SK-N-SH (cell line): ENCODE data around the gene COL5A1. TPM values are rescaled to one million over a fixed set of nuclear protein-coding genes. Genes with fewer than 3 reads are reported as not detected.

ENCODE experiments used
- CTCF ChIA-PET: fragments of 300-600, 350-600 bp; formaldehyde crosslinking; extraction: SDS; loops from one replicate; lab custom pipeline; 2021; lab: Yijun Ruan, JAX
- POLR2A ChIA-PET: fragments of 350-600 bp; sonication (Branson Sonifier 250); formaldehyde crosslinking; extraction: SDS; loops from one replicate; lab custom pipeline; 2020; ENCODE audit warnings: antibody characterized with exemption, inconsistent platforms; lab: Yijun Ruan, JAX
- DNase-seq: peaks from one replicate; pipeline ENCODE4 v3.0.0; 2012
- H2AFZ ChIP-seq: fragments of 200-600 bp; sonication (generic); 2 replicates; pipeline ENCODE4 v1.8.1; 2016; ENCODE audit warnings: antibody characterized with exemption, mild to moderate bottlenecking, low read depth
- H3F3A ChIP-seq: fragments of 200-600 bp; sonication (generic); replicated peaks from 2 replicates; pipeline ENCODE3; 2016; ENCODE audit warnings: antibody characterized with exemption, mild to moderate bottlenecking; ENCODE audit not compliant: insufficient read depth
- H3K27ac ChIP-seq, 2 experiments: fragments of 200-500 bp in 1 of 2; fragments of 200-600 bp in 1 of 2; sonication (Bioruptor generic) in 1 of 2; sonication (generic), shearing (Covaris generic) in 1 of 2; 2 replicates each; pipeline versions ENCODE4 v1.5.1 to v1.6.1; 2014 to 2016; ENCODE audit warnings: low read depth in 2 of 2, inconsistent platforms in 1 of 2, low read length in 1 of 2, mild to moderate bottlenecking in 1 of 2, mixed read lengths in 1 of 2
- H3K27me3 ChIP-seq: fragments of 200-600 bp; sonication (generic), shearing (Covaris generic); 2 replicates; pipeline ENCODE4 v1.6.1; 2016; ENCODE audit warnings: mixed run types; ENCODE audit not compliant: insufficient read depth
- H3K36me3 ChIP-seq, 2 experiments: fragments of 200-500 bp in 1 of 2; fragments of 200-600 bp in 1 of 2; sonication (Bioruptor generic) in 1 of 2; sonication (generic) in 1 of 2; replicated peaks in 1 of 2; 2 replicates each; pipeline versions ENCODE3 to v1.5.1; 2014 to 2016; ENCODE audit warnings: low read length in 1 of 2, mild to moderate bottlenecking in 1 of 2; ENCODE audit not compliant: insufficient read depth in 2 of 2, control insufficient read depth in 1 of 2
- H3K4me1 ChIP-seq, 2 experiments: fragments of 200-500 bp in 1 of 2; fragments of 200-600 bp in 1 of 2; sonication (Bioruptor generic) in 1 of 2; sonication (generic), shearing (Covaris generic) in 1 of 2; 2 replicates each; pipeline versions ENCODE4 v1.5.1 to v1.6.1; 2014 to 2016; ENCODE audit warnings: low read depth in 1 of 2, low read length in 1 of 2, mixed run types in 1 of 2; ENCODE audit not compliant: insufficient read depth in 2 of 2, control insufficient read depth in 1 of 2
- H3K4me2 ChIP-seq: fragments of 200-600 bp; sonication (generic), shearing (Covaris generic); 2 replicates; pipeline ENCODE4 v1.6.1; 2017; ENCODE audit warnings: mixed run types
- H3K4me3 ChIP-seq, 2 experiments: fragments of 200-500 bp in 1 of 2; fragments of 200-600 bp in 1 of 2; sonication (Bioruptor generic) in 1 of 2; sonication (generic), shearing (Covaris generic) in 1 of 2; 2 replicates each; pipeline versions ENCODE4 v1.5.1 to v1.8.1; 2014 to 2016; ENCODE audit warnings: low read depth in 2 of 2, inconsistent platforms in 1 of 2, low read length in 1 of 2, mild to moderate bottlenecking in 1 of 2, mixed read lengths in 1 of 2, moderate library complexity in 1 of 2
- H3K79me2 ChIP-seq: fragments of 200-600 bp; sonication (generic); 2 replicates; pipeline ENCODE4 v1.8.1; 2017; ENCODE audit warnings: mild to moderate bottlenecking; ENCODE audit not compliant: insufficient read depth
- H3K9ac ChIP-seq: fragments of 200-600 bp; sonication (generic); 2 replicates; pipeline ENCODE4 v1.6.1; 2017; ENCODE audit warnings: mixed run types
- H3K9me2 ChIP-seq: fragments of 200-600 bp; sonication (generic); 2 replicates; pipeline ENCODE4 v1.6.1; 2017; ENCODE audit warnings: mixed run types
- H3K9me3 ChIP-seq: fragments of 200-600 bp; sonication (generic); 2 replicates; pipeline ENCODE4 v1.6.1; 2017; ENCODE audit warnings: mixed run types, mild to moderate bottlenecking, moderate library complexity
- H4K20me1 ChIP-seq: fragments of 200-600 bp; sonication (generic); 2 replicates; pipeline ENCODE4 v1.6.1; 2017; ENCODE audit warnings: mild to moderate bottlenecking, mixed run types; ENCODE audit not compliant: insufficient read depth
- CTCF ChIP-seq: fragments of 200-600 bp; sonication (generic); IDR thresholded peaks from 2 replicates; pipeline ENCODE4 v1.6.1; 2017; ENCODE audit warnings: antibody characterized with exemption, mild to moderate bottlenecking, moderate library complexity
- EP300 ChIP-seq, 2 experiments: IDR thresholded peaks; 2 replicates each; pipeline versions ENCODE4 v1.4.0 to v1.6.1; 2012; ENCODE audit warnings: borderline replicate concordance in 1 of 2, low read depth in 1 of 2, low read length in 1 of 2
- EZH2phosphoT487 ChIP-seq: fragments of 200-600 bp; sonication (generic); IDR thresholded peaks from 2 replicates; pipeline ENCODE4 v1.6.1; 2017; ENCODE audit warnings: low read depth, mixed run types, mild to moderate bottlenecking, antibody characterized with exemption, moderate library complexity, borderline replicate concordance
- FOXM1 ChIP-seq: IDR thresholded peaks from 2 replicates; pipeline ENCODE4 v1.4.0; 2012; ENCODE audit warnings: low read depth, mild to moderate bottlenecking
- GATA2 ChIP-seq: sonication (generic); formaldehyde crosslinking; IDR thresholded peaks from 2 replicates; pipeline ENCODE4 v1.5.0; 2020; ENCODE audit warnings: mild to moderate bottlenecking, missing genetic modification reagents
- JUND ChIP-seq: IDR thresholded peaks from 2 replicates; pipeline ENCODE4 v1.4.0; 2012
- MXI1 ChIP-seq: IDR thresholded peaks from 2 replicates; pipeline ENCODE4 v1.6.1; 2012; ENCODE audit warnings: mild to moderate bottlenecking, low read depth, low read length, improper control_type of control experiment
- NFIC ChIP-seq: IDR thresholded peaks from 2 replicates; pipeline ENCODE4 v1.4.0; 2012; ENCODE audit warnings: borderline replicate concordance
- PBX3 ChIP-seq: IDR thresholded peaks from 2 replicates; pipeline ENCODE4; 2012
- RAD21 ChIP-seq: IDR thresholded peaks from 2 replicates; pipeline ENCODE4 v1.6.1; 2012; ENCODE audit warnings: mild to moderate bottlenecking, low read length
- RCOR1 ChIP-seq: fragments of 150-350 bp; IDR thresholded peaks from 2 replicates; pipeline ENCODE4 v1.6.1; 2017; ENCODE audit warnings: antibody characterized with exemption, low read length
- REST ChIP-seq: IDR thresholded peaks from 2 replicates; pipeline ENCODE4 v1.6.1; 2012; ENCODE audit warnings: mild to moderate bottlenecking, low read depth, low read length, moderate library complexity
- RFX5 ChIP-seq: IDR thresholded peaks from 2 replicates; pipeline ENCODE4 v1.6.1; 2012; ENCODE audit warnings: mild to moderate bottlenecking, improper control_type of control experiment, low read length
- RXRA ChIP-seq: IDR thresholded peaks from 2 replicates; pipeline ENCODE4 v1.4.0; 2012; ENCODE audit warnings: low read depth, mild to moderate bottlenecking, borderline replicate concordance
- TEAD4 ChIP-seq: IDR thresholded peaks from 2 replicates; pipeline ENCODE4 v1.4.0; 2012; ENCODE audit warnings: mild to moderate bottlenecking, borderline replicate concordance; ENCODE audit not compliant: insufficient read depth
- USF1 ChIP-seq: IDR thresholded peaks from 2 replicates; pipeline ENCODE4 v1.4.0; 2012; ENCODE audit warnings: low read depth, borderline replicate concordance
- ZBTB33 ChIP-seq: IDR thresholded peaks from 2 replicates; pipeline ENCODE4 v1.4.0; 2012; ENCODE audit warnings: low read depth, borderline replicate concordance
- WGBS: methylation state at CpG from one replicate; pipeline ENCODE4 v1.1.6; 2017; ENCODE audit warnings: low lambda C conversion rate; 5-methylcytosine and 5-hydroxymethylcytosine counted together
- polyA plus RNA-seq, 3 experiments: library from polyadenylated mRNA; depleted of rRNA; stranded (reverse); fragments of >200 nt; gene quantifications; 2 replicates each; pipeline ENCODE4 v1.2.3, GENCODE V29; 2012

Gene COL5A1
- polyA plus RNA-seq, 1 of the 3 experiments (the other 2 are of a cell fraction), result 73.8 TPM

GRCh38 chr9:134827559-134827958, 186.0 kb downstream of the COL5A1 start (continued):
- no peak for TF ChIP-seq EP300 (IDR thresholded peaks at IDR 0.05; ENCODE audit: borderline replicate concordance in 1 of 2, low read depth in 1 of 2, low read length in 1 of 2)

- no peaks in the 10 kb centered on the region for H3K9me2 ChIP-seq
- no peaks in the 10 kb centered on the region for H3K9me3 ChIP-seq
- H2AFZ ChIP-seq, result no peak overlapping the region
- no peaks in the 10 kb centered on the region for H3K27me3 ChIP-seq
- peaks cover 28% of the 10 kb centered on the region; the same call in 1 of the 2 replicates for H4K20me1 ChIP-seq
- 98% methylated on average over 5 of the region's 12 CpGs for WGBS
- H3K27ac ChIP-seq, result no peak overlapping the region
- no peak overlapping the region for H3K9ac ChIP-seq
- no peak overlapping the region for H3K4me3 ChIP-seq
- H3K79me2 ChIP-seq, result no peaks in the 10 kb centered on the region
- H3K4me2 ChIP-seq, result no peak overlapping the region
- H3K36me3 ChIP-seq, result peaks cover 36 to 47% of the 10 kb centered on the region in 2 experiments
- POLR2A ChIA-PET, result no interaction called here
- TF ChIP-seq MXI1 (no peak), TEAD4 (no peak), GATA2 (CRISPR knock-in tag) (no peak), EZH2phosphoT487 (no peak), RFX5 (no peak), ZBTB33 (no peak), RCOR1 (no peak), PBX3 (no peak), RXRA (no peak), REST (no peak), USF1 (no peak), RAD21 (no peak), NFIC (no peak), JUND (no peak), CTCF (no peak), FOXM1 (no peak)
- peaks cover 12% of the 10 kb centered on the region for H3F3A ChIP-seq
- CTCF ChIA-PET, result no interaction called here
- no peak for DNase-seq
- H3K4me1 ChIP-seq, result no peaks in the 10 kb centered on the region
Measured at GRCh38 chr9:134827993-134828392, 186.4 kb downstream of the COL5A1 start.
